Hepatocyte (in vitro differentiated cells): Measurements from ENCODE around the gene SNX25. TPM values are rescaled to one million over a fixed set of nuclear protein-coding genes. Genes with fewer than 3 reads are reported as not detected.

ENCODE experiments used
- DNase-seq: peaks from one replicate; pipeline ENCODE4 v3.0.0-alpha.2; 2016; ENCODE audit warnings: low spot score
- H2AFZ ChIP-seq: fragments of 200-600 bp; sonication (generic); 2 replicates; pipeline ENCODE4 v1.6.0; 2016; ENCODE audit warnings: antibody characterized with exemption, mild to moderate bottlenecking
- H3K27ac ChIP-seq: fragments of 200-600 bp; sonication (generic); 2 replicates; pipeline ENCODE4 v1.5.1; 2016; ENCODE audit warnings: mild to moderate bottlenecking
- H3K27me3 ChIP-seq: fragments of 200-600 bp; sonication (generic); 2 replicates; pipeline ENCODE4 v1.6.1; 2016
- H3K36me3 ChIP-seq: fragments of 200-600 bp; sonication (generic); replicated peaks from 2 replicates; pipeline ENCODE4 v1.5.1; 2016; ENCODE audit warnings: low read depth; ENCODE audit not compliant: insufficient read depth
- H3K4me1 ChIP-seq: fragments of 200-600 bp; sonication (generic); 2 replicates; pipeline ENCODE4 v1.5.1; 2016; ENCODE audit warnings: mild to moderate bottlenecking, moderate library complexity; ENCODE audit not compliant: insufficient read depth
- H3K4me2 ChIP-seq: fragments of 200-600 bp; sonication (generic); 2 replicates; pipeline ENCODE4 v1.6.0; 2016
- H3K4me3 ChIP-seq: fragments of 200-600 bp; sonication (generic); 2 replicates; pipeline ENCODE4 v1.5.1; 2016; ENCODE audit warnings: mild to moderate bottlenecking
- H3K79me2 ChIP-seq: fragments of 200-600 bp; sonication (generic); 2 replicates; pipeline ENCODE4 v1.6.0; 2017; ENCODE audit warnings: mild to moderate bottlenecking
- H3K9me2 ChIP-seq: fragments of 200-600 bp; sonication (generic); replicated peaks from 2 replicates; pipeline ENCODE4 v1.6.0; 2017; ENCODE audit warnings: mild to moderate bottlenecking; ENCODE audit not compliant: insufficient read depth
- H3K9me3 ChIP-seq: fragments of 200-600 bp; sonication (generic); 2 replicates; pipeline ENCODE4 v1.5.1; 2016; ENCODE audit warnings: low read depth, mild to moderate bottlenecking
- H4K20me1 ChIP-seq: fragments of 200-600 bp; sonication (generic); 2 replicates; pipeline ENCODE4 v1.6.0; 2016; ENCODE audit warnings: mild to moderate bottlenecking; ENCODE audit not compliant: insufficient read depth, poor library complexity, severe bottlenecking
- CTCF ChIP-seq: fragments of 200-600 bp; sonication (generic); IDR thresholded peaks from 2 replicates; pipeline ENCODE4 v1.5.1; 2016; ENCODE audit warnings: antibody characterized with exemption, mild to moderate bottlenecking; ENCODE audit not compliant: poor library complexity
- EZH2 ChIP-seq: fragments of 200-600 bp; sonication (generic); IDR thresholded peaks from 2 replicates; pipeline ENCODE4 v1.6.1; 2016; ENCODE audit warnings: antibody characterized with exemption, mild to moderate bottlenecking, borderline replicate concordance
- EZH2phosphoT487 ChIP-seq: fragments of 200-600 bp; sonication (generic); IDR thresholded peaks from one replicate; pipeline ENCODE4 v1.6.1; 2018; ENCODE audit warnings: antibody characterized with exemption, mild to moderate bottlenecking, low read depth, moderate library complexity; ENCODE audit not compliant: unreplicated experiment, severe bottlenecking
- WGBS: methylation state at CpG from one replicate; pipeline ENCODE4 v1.1.6; 2016; ENCODE audit warnings: low lambda C conversion rate; ENCODE audit errors: missing lambda C conversion rate; 5-methylcytosine and 5-hydroxymethylcytosine counted together
- polyA plus RNA-seq: library from polyadenylated mRNA; unstranded; fragments of >200 nt; fragmentation: Nextera tagmentation; extraction: Ambion mirVana; gene quantifications from 2 replicates; pipeline ENCODE4 v1.2.1, GENCODE V29; 2016
- total RNA-seq: library from RNA; depleted of rRNA; stranded (reverse); fragments of >200 nt; gene quantifications from 2 replicates; pipeline ENCODE4 v1.2.3, GENCODE V29; 2014

The SNX25 gene
- total and polyA plus RNA-seq, 2 experiments from 2014 or later: 16.5 to 20.3 TPM

DNA sequence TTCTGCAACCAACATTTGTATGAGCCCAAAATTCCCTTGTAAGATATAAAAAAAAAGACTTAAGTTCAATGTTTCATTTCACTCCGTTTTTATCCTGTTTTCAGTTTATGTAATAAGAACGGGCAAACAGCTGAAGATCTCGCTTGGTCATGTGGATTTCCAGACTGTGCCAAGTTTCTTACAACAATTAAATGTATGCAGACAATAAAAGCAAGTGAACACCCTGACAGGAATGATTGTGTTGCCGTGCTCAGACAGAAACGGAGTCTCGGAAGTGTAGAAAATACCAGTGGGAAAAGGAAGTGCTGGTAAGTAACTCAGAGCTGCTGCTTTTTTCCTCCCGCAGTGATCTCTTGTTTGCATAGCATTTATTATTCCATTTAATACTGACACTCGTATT is 190.1 kb downstream of the SNX25 start:
- Histone ChIP-seq H3K36me3 (no peaks in the 10 kb centered on the region), H3K4me2 (no peak overlapping the region)
- TF ChIP-seq CTCF (no peak), EZH2 (no peak), EZH2phosphoT487 (no peak)

DNA sequence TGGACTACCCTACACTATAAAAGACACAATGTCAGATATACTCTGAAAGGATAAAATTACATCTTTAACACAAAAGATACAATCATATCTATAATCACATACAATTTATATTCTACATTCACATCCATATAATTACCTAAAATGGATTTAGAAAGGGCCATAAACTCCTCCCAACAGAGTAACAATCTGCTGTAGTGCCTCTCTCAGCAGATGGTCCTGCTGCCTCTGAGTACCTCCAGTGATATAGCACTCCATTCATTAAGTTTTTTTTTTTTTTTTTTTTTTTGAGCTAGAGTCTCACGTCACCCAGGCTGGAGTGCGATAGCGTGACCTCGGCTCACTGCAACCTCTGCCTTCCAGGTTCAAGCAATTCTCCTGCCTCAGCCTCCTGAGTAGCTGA is 194.6 kb downstream of the SNX25 start:
- H3K27ac ChIP-seq: no peak overlapping the region
- no peaks in the 10 kb centered on the region for H4K20me1 ChIP-seq
- H3K4me3 ChIP-seq: no peak overlapping the region
- no peak for DNase-seq
- H3K27me3 ChIP-seq: no peaks in the 10 kb centered on the region
- no peaks in the 10 kb centered on the region for H3K79me2 ChIP-seq
- no peaks in the 10 kb centered on the region for H3K36me3 ChIP-seq
- H3K4me1 ChIP-seq: no peaks in the 10 kb centered on the region
- 100% methylated on average over 4 of the region's 4 CpGs for WGBS
- no peak overlapping the region for H2AFZ ChIP-seq
- H3K9me2 ChIP-seq: no peaks in the 10 kb centered on the region
- no peaks in the 10 kb centered on the region for H3K9me3 ChIP-seq
- no peak overlapping the region for H3K4me2 ChIP-seq
- TF ChIP-seq EZH2phosphoT487 (no peak), CTCF (no peak), EZH2 (no peak)

More for the DNA sequence above, 190.1 kb downstream of the SNX25 start:
- no peaks in the 10 kb centered on the region for H3K9me3 ChIP-seq
- no peak for DNase-seq
- H4K20me1 ChIP-seq: no peaks in the 10 kb centered on the region
- H3K4me1 ChIP-seq: no peaks in the 10 kb centered on the region
- WGBS: 91% methylated on average over 8 of the region's 8 CpGs
- no peaks in the 10 kb centered on the region for H3K9me2 ChIP-seq
- no peaks in the 10 kb centered on the region for H3K79me2 ChIP-seq
- no peak overlapping the region for H3K27ac ChIP-seq
- H3K27me3 ChIP-seq: no peaks in the 10 kb centered on the region
- H3K4me3 ChIP-seq: no peak overlapping the region
- no peak overlapping the region for H2AFZ ChIP-seq

DNA sequence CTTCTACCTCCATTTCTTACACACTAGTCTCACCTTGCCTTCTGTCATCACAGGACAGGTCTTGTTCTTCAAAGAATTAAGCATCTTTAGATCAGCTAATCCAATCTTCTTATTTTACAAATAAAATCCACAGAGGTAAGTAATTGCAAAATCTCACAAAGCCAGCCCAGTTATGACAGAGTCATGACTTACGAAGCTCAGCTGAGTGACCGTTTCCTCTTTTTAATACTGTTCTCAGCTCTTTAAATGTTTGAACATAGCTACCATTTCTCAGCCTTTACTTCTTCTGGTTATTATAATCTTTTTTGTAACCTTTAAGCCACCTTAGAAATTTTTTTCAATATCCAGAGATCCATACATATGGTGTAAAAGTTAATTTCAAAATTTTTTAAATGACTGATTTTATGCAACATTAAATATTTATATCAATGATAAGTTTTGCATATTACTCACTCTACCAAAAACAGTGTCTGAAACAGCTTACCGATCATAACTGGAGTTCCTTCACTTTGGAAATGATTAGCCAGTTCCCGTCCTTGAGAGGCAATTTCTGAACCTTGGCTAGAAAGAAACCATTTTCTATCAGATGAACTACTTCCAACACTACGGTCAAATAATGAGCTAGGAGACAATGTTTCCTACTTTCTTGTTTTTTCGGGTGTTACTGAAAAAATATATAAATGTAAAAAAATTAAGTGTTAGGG is 196.1 kb downstream of the SNX25 start:
- TF ChIP-seq EZH2 (no peak), EZH2phosphoT487 (no peak), CTCF (no peak)
- Histone ChIP-seq H3K36me3 (no peaks in the 10 kb centered on the region), H3K27me3 (no peaks in the 10 kb centered on the region), H2AFZ (no peak overlapping the region), H4K20me1 (no peaks in the 10 kb centered on the region), H3K79me2 (no peaks in the 10 kb centered on the region), H3K9me3 (no peaks in the 10 kb centered on the region), H3K4me2 (no peak overlapping the region), H3K4me1 (no peaks in the 10 kb centered on the region), H3K4me3 (no peak overlapping the region), H3K27ac (no peak overlapping the region), H3K9me2 (no peaks in the 10 kb centered on the region)
- no peak for DNase-seq
- 93% methylated on average over 6 of the region's 6 CpGs for WGBS
